ENCODE measurements around the gene PCSK6.

Gene PCSK6

GRCh38 chr15:101264011-101264410 lies 225.5 kb downstream of the PCSK6 start:
- H3K27ac ChIP-seq: no peak overlapping the region
- ChIA-PET CTCF (no interaction called here), POLR2A (ENCODE audit: low non-redundant PET) (no interaction called here)
- no peak for DNase-seq (ENCODE audit: low spot score)
- TF ChIP-seq, protein P1, sequence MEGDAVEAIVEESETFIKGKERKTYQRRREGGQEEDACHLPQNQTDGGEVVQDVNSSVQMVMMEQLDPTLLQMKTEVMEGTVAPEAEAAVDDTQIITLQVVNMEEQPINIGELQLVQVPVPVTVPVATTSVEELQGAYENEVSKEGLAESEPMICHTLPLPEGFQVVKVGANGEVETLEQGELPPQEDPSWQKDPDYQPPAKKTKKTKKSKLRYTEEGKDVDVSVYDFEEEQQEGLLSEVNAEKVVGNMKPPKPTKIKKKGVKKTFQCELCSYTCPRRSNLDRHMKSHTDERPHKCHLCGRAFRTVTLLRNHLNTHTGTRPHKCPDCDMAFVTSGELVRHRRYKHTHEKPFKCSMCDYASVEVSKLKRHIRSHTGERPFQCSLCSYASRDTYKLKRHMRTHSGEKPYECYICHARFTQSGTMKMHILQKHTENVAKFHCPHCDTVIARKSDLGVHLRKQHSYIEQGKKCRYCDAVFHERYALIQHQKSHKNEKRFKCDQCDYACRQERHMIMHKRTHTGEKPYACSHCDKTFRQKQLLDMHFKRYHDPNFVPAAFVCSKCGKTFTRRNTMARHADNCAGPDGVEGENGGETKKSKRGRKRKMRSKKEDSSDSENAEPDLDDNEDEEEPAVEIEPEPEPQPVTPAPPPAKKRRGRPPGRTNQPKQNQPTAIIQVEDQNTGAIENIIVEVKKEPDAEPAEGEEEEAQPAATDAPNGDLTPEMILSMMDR (conservative IDR thresholded peaks at IDR 0.05; ENCODE audit: low read depth): no peak

DNA sequence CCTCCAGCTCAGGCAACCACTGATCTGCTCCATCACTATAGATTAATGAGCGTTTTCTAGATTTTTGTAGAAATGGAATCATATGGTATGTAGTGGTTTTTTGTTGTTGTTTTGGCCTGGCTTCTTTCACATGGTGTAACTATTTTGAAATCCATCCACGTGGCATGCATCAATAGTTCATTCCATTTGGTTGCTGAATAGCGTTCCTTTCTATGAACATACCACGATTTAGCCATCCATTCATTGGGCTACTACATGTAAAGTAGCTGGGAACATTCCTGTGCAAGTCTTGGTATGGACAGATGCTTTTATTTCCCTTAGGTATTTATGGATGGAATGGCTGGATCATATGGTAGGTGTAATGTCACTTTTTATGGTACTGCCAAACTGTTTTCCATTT lies 227.0 kb downstream of the PCSK6 start:
- TF ChIP-seq, protein P1 (conservative IDR thresholded peaks at IDR 0.05; ENCODE audit: low read depth): no peak
- no peak overlapping the region for H3K27ac ChIP-seq
- CTCF ChIA-PET: interaction anchor here (3.7 kb wide), 1 partner anchor 254 kb away, joined by 14 read pairs; no protein-coding TSS in a partner anchor
- POLR2A ChIA-PET (ENCODE audit: low non-redundant PET): interaction anchor here (0.6 kb wide), 1 partner anchor 25 kb away, joined by 3 read pairs; no protein-coding TSS in a partner anchor
- DNase-seq (ENCODE audit: low spot score): no peak

GRCh38 chr15:101258238-101259144 lies 231.0 kb downstream of the PCSK6 start:
- CTCF ChIA-PET: interaction anchor here (0.5 to 1.7 kb wide), 14 partner anchors 12 to 270 kb away, joined by 3 to 14 read pairs (median 4); no protein-coding TSS in a partner anchor

GRCh38 chr15:101256757-101257156 lies 232.8 kb downstream of the PCSK6 start:
- TF ChIP-seq, protein P1 (conservative IDR thresholded peaks at IDR 0.05; ENCODE audit: low read depth): no peak
- no peak for DNase-seq (ENCODE audit: low spot score)
- no peak overlapping the region for H3K27ac ChIP-seq
- POLR2A ChIA-PET (ENCODE audit: low non-redundant PET): no interaction called here
- CTCF ChIA-PET: interaction anchor here (0.6 to 1.5 kb wide), 3 partner anchors 167 to 241 kb away, joined by 3 to 4 read pairs (median 3); no protein-coding TSS in a partner anchor

More at GRCh38 chr15:101258238-101259144, 231.0 kb downstream of the PCSK6 start:
- TF ChIP-seq, protein P1 (conservative IDR thresholded peaks at IDR 0.05; ENCODE audit: low read depth): peak; percentile 89
- H3K27ac ChIP-seq: no peak overlapping the region
- POLR2A ChIA-PET (ENCODE audit: low non-redundant PET): no interaction called here
- peak; percentile 61 for DNase-seq (ENCODE audit: low spot score)

DNA sequence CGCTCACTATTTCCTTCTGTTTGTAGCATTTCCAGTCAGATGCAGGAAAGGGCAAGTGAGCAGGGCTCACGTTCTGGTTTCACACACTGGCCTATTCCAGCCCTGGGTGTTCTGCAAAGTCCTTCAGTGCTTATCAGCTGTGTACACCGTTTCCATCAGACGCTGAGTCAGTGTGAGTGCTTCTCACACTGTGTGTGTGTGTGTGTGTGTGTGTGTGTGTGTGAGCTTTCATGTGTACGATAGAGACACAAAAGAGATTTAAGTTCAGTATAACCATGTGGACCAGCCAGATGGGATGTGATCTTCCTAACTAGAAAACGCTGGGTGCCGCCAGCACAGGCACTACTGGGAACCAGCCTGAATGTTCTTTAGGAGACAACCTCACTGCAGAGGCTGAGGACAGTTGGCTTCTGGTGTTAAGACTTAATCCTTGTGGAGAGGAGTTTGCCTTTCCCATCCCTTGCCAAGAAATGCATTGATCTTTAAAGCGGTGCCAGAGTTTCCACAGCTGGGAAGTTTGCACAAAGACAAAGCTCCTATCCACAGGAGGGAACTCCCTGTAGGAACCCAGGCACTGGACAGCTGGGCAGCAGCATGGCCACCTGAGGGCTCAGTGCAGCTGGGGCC lies 233.8 kb downstream of the PCSK6 start:
- H3K27ac ChIP-seq: no peak overlapping the region
- TF ChIP-seq, protein P1 (conservative IDR thresholded peaks at IDR 0.05; ENCODE audit: low read depth): no peak
- ChIA-PET CTCF (interaction anchor here (0.5 to 1.5 kb wide), 2 partner anchors 31 to 167 kb away, joined by 5 read pairs; no protein-coding TSS in a partner anchor), POLR2A (ENCODE audit: low non-redundant PET) (no interaction called here)
- DNase-seq (ENCODE audit: low spot score): no peak

- POLR2A ChIA-PET (ENCODE audit: low non-redundant PET): no interaction called here
- DNase-seq (ENCODE audit: low spot score): no peak
These were observed 234.5 kb downstream of the PCSK6 start for GRCh38 chr15:101255051-101255395.

More at GRCh38 chr15:101255051-101255395, 234.5 kb downstream of the PCSK6 start:
- H3K27ac ChIP-seq: no peak overlapping the region
- TF ChIP-seq, protein P1 (conservative IDR thresholded peaks at IDR 0.05; ENCODE audit: low read depth): no peak
- CTCF ChIA-PET: interaction anchor here (0.6 to 1.5 kb wide), 3 partner anchors 167 to 246 kb away, joined by 3 to 6 read pairs (median 5); no protein-coding TSS in a partner anchor
